Natural killer cell treated with Interleukin-12 subunit alpha and Interleukin-12 subunit beta and Interleukin-15 and Interleukin-18, amount 100 ng/mL, for 72 hours (primary cell): Measurements from ENCODE around the gene LCLAT1. TPM values are rescaled to one million over a fixed set of nuclear protein-coding genes. Genes with fewer than 3 reads are reported as not detected.
"Not testable (repeated sequence)": the region's sequence is repeated elsewhere in the genome, so short reads cannot be mapped to it uniquely, and the experiment has no call there.

ENCODE experiments used
- ATAC-seq, 2 donors: fragments of 150-1000 bp; cut with Tn5 transposase in 1 of 2; sonication (Bioruptor Pico), chemical (Tn5 transposase) in 1 of 2; 2 replicates each; pipeline ENCODE4 v1.10.0; 2021
- DNase-seq: peaks from one replicate; pipeline ENCODE4 v3.0.0; 2022; ENCODE audit warnings: low spot score
- H3K27ac Mint-ChIP-seq, 2 donors: 1 replicate in 1 of 2; 2 replicates in 1 of 2; pipeline ENCODE4 v1.8.0; 2022; ENCODE audit warnings: mixed read lengths in 2 of 2, mild to moderate bottlenecking in 1 of 2, moderate library complexity in 1 of 2
- H3K27me3 Mint-ChIP-seq, 2 donors: 1 replicate in 1 of 2; 2 replicates in 1 of 2; pipeline ENCODE4 v1.8.0; 2022; ENCODE audit warnings: mixed read lengths in 2 of 2
- H3K36me3 Mint-ChIP-seq: one replicate; pipeline ENCODE4 v1.8.0; 2022; ENCODE audit warnings: mixed read lengths
- H3K4me1 Mint-ChIP-seq, 2 donors: 1 replicate in 1 of 2; 2 replicates in 1 of 2; pipeline ENCODE4 v1.8.0; 2022; ENCODE audit warnings: low read depth in 2 of 2, mixed read lengths in 2 of 2, mild to moderate bottlenecking in 1 of 2
- H3K4me3 Mint-ChIP-seq: one replicate; pipeline ENCODE4 v1.8.0; 2022; ENCODE audit warnings: mixed read lengths
- H3K9me3 Mint-ChIP-seq: 2 replicates; pipeline ENCODE4 v1.8.0; 2022; ENCODE audit warnings: mixed read lengths
- total RNA-seq, 2 donors: library from RNA; stranded (reverse); gene quantifications; one replicate each; pipeline ENCODE4 v1.2.3, GENCODE V29; 2022

The LCLAT1 gene
- total RNA-seq, 2 donors from 2014 or later = 25.5 to 33.1 TPM

DNA sequence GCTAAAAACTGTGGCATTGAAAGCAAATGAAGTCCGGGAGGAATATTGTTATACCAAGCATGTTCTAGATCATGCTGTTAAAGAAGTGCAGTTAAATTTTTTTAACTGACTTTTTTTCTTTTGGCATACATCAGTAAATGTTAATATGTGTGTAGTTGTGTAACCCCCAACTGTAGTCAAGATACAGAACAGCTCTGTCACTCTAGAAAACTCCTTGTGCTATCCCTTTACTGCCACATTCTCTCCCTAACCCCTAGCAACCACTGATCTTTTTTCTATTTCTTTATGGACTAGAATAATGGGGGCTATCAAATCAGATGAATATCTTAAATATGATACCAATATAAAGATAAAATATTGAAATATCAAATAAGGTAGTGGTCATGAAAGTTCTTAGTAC, 46.4 kb downstream of the LCLAT1 start:
- peaks cover 19 to 30% of the 10 kb centered on the region in 2 donors for H3K4me1 Mint-ChIP-seq
- no peak overlapping the region for H3K27ac Mint-ChIP-seq
- ATAC-seq (no peak), DNase-seq (no peak)
- no peak overlapping the region for H3K4me3 Mint-ChIP-seq
- peaks cover 4% of the 10 kb centered on the region for H3K9me3 Mint-ChIP-seq
- H3K36me3 Mint-ChIP-seq = peaks cover 10% of the 10 kb centered on the region
- no peaks in the 10 kb centered on the region for H3K27me3 Mint-ChIP-seq

DNA sequence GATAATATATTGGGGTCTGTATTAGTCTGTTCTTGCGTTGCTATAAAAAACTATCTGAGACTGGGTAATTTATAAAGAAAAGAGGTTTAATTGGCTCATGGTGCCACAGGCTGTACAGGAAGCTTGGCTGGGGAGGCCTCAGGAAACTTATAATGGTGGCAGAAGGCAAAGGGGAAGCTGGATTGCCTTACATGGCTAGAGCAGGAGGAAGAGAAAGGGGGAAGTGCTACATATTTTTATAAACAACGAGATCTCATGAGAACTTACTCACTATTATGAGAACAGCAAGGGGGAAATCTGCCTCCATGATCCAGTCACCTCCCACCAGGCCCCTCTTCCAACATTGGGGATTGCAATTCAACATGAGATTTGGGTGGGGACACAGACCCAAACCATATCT, 48.9 kb downstream of the LCLAT1 start:
- DNase-seq, ATAC-seq, H3K4me3 Mint-ChIP-seq, H3K9me3 Mint-ChIP-seq, H3K27me3 Mint-ChIP-seq: not testable (repeated sequence)
- Mint-ChIP-seq H3K4me1 (peaks cover 12 to 19% of the 10 kb centered on the region in 2 donors), H3K27ac (peak overlapping the region in 1 of 2 donors; percentile 72), H3K36me3 (peaks cover 18% of the 10 kb centered on the region)

DNA sequence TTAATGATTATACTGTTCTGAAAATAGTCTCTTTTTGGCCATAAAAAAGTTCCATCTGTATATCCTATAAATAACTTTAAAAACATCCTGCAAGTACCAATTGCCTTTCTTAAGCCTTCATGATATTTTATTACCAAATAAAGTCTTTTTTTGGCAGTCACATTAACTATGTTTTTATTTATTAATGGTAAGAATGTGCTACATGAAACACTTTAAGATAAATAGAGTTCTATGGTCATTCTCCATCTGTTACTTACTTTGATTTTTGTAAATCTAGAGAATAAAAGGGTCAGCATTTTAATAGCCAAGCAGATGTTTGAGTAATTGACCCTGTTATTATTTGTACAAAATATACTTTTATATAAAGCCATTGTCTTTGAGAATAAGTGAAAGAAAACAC, 52.6 kb downstream of the LCLAT1 start:
- H3K9me3 Mint-ChIP-seq = peaks cover 10% of the 10 kb centered on the region
- H3K36me3 Mint-ChIP-seq = peaks cover 27% of the 10 kb centered on the region
- ATAC-seq (no peak), DNase-seq (no peak)
- H3K27ac Mint-ChIP-seq = no peak overlapping the region
- H3K27me3 Mint-ChIP-seq = no peaks in the 10 kb centered on the region
- H3K4me1 Mint-ChIP-seq = peaks cover 33 to 39% of the 10 kb centered on the region in 2 donors
- no peak overlapping the region for H3K4me3 Mint-ChIP-seq

DNA sequence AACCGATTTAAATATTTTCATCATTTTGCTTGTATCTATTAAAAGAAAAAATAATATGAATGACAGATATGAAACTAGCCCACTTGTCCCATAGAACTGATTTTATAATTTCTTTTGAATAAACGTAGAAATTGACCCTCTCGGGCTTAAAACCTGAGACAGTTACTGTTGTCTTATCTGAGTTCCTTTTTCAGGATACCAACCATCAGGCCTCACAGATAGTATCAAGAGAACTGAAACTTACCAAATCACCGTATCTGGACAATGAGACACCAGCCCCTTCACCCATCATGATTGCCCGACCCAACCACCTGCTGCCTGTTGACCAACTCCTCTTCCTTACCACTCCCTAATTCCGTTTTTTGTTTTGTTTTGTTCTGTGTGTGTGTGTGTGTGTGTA, 53.7 kb downstream of the LCLAT1 start:
- H3K36me3 Mint-ChIP-seq = peaks cover 24% of the 10 kb centered on the region
- H3K27me3 Mint-ChIP-seq = no peaks in the 10 kb centered on the region
- peaks cover 33 to 41% of the 10 kb centered on the region in 2 donors for H3K4me1 Mint-ChIP-seq
- H3K9me3 Mint-ChIP-seq = peaks cover 10% of the 10 kb centered on the region
- H3K4me3 Mint-ChIP-seq = no peak overlapping the region
- ATAC-seq (no peak), DNase-seq (no peak)
- H3K27ac Mint-ChIP-seq = no peak overlapping the region

DNA sequence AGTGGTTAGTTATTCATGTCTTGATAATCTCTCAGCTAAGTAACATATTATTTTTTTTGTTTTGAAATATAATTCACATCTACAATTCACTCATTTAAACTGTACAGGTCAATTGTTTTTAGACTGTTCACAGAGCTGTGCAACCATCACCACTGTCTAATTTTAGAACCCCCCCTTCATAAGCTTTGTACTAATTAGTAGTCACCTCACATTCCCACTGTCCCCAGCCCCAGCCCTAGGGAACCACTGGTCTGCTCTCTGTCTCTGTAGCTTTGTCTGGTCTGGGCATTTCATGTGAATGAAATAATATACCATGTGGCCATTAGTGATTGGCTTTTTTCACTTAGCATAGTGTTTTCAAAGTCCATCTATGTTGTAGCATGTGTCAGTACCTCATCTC, 55.3 kb downstream of the LCLAT1 start:
- peak overlapping the region; percentile 86 to 99 for H3K27ac Mint-ChIP-seq
- peaks cover 31 to 33% of the 10 kb centered on the region in 2 donors for H3K4me1 Mint-ChIP-seq
- peak overlapping the region; percentile 62 for H3K4me3 Mint-ChIP-seq
- peaks cover 23% of the 10 kb centered on the region for H3K36me3 Mint-ChIP-seq
- peaks cover 10% of the 10 kb centered on the region for H3K9me3 Mint-ChIP-seq
- no peaks in the 10 kb centered on the region for H3K27me3 Mint-ChIP-seq
- ATAC-seq (no peak), DNase-seq (no peak)

DNA sequence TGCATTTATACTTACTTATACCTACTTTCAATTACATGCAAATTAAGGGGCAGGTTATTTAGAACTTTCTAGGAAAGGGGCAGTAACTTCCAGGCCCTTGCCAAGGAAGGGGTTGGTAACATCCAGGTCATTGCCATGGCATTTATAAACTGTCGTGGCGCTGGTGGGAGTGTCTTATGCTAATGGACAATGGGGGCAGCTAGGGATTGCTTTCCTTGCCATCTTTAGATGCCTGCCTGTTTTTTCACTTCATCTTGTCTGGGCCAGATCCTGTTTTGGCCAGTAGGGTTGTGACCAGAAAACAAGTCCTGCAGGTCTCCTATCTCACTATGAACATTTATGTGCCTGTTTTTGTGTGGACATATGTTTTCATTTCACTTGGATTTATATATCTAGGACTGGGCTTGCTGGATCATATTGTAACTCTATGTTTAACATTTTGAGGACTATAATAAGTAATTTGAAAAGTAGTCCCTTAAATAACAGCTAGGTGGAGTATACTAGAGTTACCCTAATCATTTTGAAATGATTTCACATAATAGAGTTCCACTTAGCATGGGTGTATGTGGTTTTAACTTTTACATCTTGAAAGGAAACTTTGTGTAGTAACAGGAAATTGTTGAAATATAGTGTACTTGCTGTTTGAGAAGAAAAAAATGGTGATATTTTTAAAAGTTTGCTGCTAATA, 56.1 kb downstream of the LCLAT1 start:
- Mint-ChIP-seq H3K36me3 (peaks cover 25% of the 10 kb centered on the region), H3K27me3 (no peaks in the 10 kb centered on the region), H3K4me3 (peak overlapping the region; percentile 62), H3K4me1 (peaks cover 34 to 39% of the 10 kb centered on the region in 2 donors), H3K9me3 (peaks cover 10% of the 10 kb centered on the region), H3K27ac (peak overlapping the region; percentile 86 to 99)
- peak; percentile 86 to 92 for ATAC-seq
- DNase-seq = no peak

DNA sequence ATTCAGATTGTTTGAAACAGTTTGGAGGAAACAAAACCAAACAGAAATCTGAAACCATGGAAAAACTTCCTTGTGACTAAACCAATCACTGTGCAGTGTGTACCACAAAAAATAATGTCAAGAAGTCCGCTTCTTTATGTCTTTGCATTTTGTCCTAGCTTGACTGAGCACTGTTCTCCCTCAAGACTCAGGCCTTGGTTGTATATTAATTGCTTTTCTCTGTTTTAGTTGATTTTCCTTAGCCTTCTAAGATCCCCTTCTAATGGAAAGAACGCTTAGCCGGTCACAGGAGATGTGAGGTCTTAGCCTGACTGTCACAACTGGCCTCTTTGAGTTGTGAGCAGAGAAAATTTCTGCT, 56.6 kb downstream of the LCLAT1 start:
- Mint-ChIP-seq H3K27ac (peak overlapping the region; percentile 86 to 99), H3K4me1 (peaks cover 38 to 41% of the 10 kb centered on the region in 2 donors), H3K27me3 (no peaks in the 10 kb centered on the region), H3K36me3 (peaks cover 27% of the 10 kb centered on the region), H3K9me3 (peaks cover 13% of the 10 kb centered on the region), H3K4me3 (peak overlapping the region; percentile 62)
- ATAC-seq = peak; percentile 52 to 79
- no peak for DNase-seq

DNA sequence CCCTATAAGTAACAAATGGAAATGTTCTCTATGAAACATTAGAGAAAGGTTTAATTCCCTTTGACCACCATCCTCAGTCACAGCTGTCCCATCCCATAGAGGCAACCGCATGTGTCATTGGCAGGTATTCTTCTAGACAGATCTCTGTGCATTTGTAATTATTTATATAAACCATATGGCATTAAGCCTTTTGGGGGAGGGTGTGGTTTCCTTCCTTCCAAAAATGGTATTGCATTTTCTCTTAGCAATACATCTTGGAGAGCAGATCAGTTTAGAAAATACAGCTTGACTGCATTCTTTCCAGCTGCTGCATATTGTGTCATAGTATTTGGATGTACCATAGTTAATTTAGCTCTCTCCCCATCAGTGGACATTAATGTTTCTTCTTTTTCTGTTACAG, 57.7 kb downstream of the LCLAT1 start:
- no peak for ATAC-seq
- DNase-seq = no peak
- no peaks in the 10 kb centered on the region for H3K27me3 Mint-ChIP-seq
- peaks cover 29% of the 10 kb centered on the region for H3K36me3 Mint-ChIP-seq
- peaks cover 43 to 47% of the 10 kb centered on the region in 2 donors for H3K4me1 Mint-ChIP-seq
- H3K27ac Mint-ChIP-seq = peak overlapping the region; percentile 86 to 99
- peaks cover 13% of the 10 kb centered on the region for H3K9me3 Mint-ChIP-seq
- peak overlapping the region; percentile 8 for H3K4me3 Mint-ChIP-seq

DNA sequence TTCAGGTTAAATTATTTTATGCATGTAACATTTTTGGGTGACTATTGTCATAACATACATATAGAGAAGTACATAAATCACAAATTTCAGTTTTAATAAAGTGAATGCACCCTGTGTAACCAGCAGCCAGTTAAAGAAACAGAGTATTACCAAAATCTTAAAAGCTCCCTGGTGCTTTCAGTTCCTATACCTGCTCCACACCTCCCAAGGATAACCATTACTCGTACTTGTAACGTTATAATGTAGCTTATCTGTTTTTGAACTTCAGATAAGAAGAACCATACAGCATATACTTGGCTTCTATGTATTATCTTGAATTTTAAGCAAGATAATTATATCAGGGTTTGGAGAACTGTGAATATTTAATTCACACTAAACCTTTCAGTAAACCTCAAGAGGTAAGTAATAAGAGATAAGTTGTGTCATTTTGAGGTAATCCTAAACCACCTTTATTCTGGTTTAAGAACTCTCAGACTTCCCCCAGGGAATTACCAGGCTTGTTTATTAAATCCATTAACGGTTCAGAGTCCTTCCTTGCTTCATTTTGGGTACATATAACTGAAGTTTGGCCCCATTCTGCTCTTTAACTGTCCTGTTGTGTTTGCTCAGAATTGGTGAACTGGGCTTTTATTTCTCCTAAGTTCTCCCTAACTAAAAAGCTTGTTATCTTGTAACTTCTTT, 58.6 kb downstream of the LCLAT1 start:
- H3K4me3 Mint-ChIP-seq = no peak overlapping the region
- peaks cover 13% of the 10 kb centered on the region for H3K9me3 Mint-ChIP-seq

DNA sequence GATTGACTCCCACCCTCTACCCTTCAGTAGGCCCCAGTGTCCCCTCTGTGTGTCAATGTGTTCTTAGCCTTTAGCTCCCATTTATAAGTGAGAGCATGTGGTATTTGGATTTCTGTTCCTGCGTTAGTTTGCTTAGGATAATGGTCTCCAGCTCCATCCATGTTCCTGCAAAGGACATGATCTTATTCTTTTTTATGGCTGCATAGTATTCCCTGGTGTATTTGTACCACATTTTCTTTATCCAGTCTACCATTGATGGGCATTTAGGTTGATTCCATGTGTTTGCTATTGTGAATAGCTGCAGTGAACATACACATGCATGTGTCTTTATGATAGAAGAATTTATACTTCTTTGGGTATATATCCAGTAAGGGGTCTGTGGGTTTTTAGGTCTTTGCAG, 60.4 kb downstream of the LCLAT1 start:
- not testable (repeated sequence) for ATAC-seq, H3K27me3 Mint-ChIP-seq, DNase-seq, H3K4me3 Mint-ChIP-seq
- Mint-ChIP-seq H3K9me3 (peaks cover 13% of the 10 kb centered on the region), H3K36me3 (peaks cover 19% of the 10 kb centered on the region), H3K4me1 (peaks cover 44 to 51% of the 10 kb centered on the region in 2 donors), H3K27ac (peak overlapping the region in 1 of 2 donors; percentile 8)

More for the DNA sequence above, 58.6 kb downstream of the LCLAT1 start:
- H3K27me3 Mint-ChIP-seq = no peaks in the 10 kb centered on the region
- ATAC-seq (no peak), DNase-seq (no peak)
- H3K27ac Mint-ChIP-seq = peak overlapping the region; percentile 86 to 99
- H3K36me3 Mint-ChIP-seq = peaks cover 28% of the 10 kb centered on the region
- H3K4me1 Mint-ChIP-seq = peaks cover 47 to 55% of the 10 kb centered on the region in 2 donors

DNA sequence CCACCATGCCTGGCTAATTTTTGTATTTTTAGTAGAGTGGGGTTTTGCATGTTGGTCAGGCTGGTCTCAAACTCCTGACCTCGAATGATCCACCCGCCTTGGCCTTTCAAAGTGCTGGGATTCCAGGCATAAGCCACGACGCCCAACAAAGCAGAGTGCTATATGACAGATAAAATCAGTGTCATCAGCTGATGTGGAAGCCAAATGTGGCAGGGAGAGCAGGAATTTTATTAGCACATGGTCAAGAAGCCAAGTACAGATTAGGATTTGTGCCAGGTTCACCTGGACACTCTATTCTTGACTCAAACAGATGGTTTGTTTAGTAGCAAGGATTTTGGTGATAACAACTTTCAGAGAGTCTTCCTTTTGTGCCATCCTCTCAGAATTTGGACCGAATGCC, 62.7 kb downstream of the LCLAT1 start:
- H3K27ac Mint-ChIP-seq = peak overlapping the region in 1 of 2 donors; percentile 49
- H3K4me1 Mint-ChIP-seq = peaks cover 33 to 37% of the 10 kb centered on the region in 2 donors
- ATAC-seq = no peak

DNA sequence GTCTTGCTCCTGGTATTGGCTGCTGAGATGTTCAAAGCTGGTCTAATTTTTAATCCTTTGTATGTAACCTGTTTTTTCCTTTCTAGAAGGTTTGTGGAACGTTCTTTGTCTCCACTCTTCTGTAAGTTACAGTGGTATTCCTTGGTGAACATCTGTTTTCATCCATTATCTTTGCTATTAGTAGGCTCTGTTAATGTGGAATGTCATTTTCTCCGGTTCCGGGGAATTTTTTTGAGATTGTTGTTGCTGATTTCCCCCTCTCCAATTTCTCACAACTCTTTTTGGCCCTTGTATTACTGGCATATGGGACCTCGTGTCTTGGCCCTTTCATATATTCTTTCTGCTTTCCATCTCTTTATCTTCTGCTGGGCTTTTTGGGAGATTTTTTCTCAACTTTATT, 63.4 kb downstream of the LCLAT1 start:
- Mint-ChIP-seq H3K36me3 (peaks cover 17% of the 10 kb centered on the region), H3K4me1 (peaks cover 34 to 37% of the 10 kb centered on the region in 2 donors), H3K9me3 (peaks cover 10% of the 10 kb centered on the region), H3K27ac (peak overlapping the region in 1 of 2 donors; percentile 2), H3K27me3 (no peaks in the 10 kb centered on the region), H3K4me3 (no peak overlapping the region)
- ATAC-seq = no peak
- no peak for DNase-seq

More for the DNA sequence above, 62.7 kb downstream of the LCLAT1 start:
- Mint-ChIP-seq H3K9me3 (peaks cover 10% of the 10 kb centered on the region), H3K36me3 (peaks cover 17% of the 10 kb centered on the region), H3K4me3 (no peak overlapping the region), H3K27me3 (no peaks in the 10 kb centered on the region)
- DNase-seq = no peak

DNA sequence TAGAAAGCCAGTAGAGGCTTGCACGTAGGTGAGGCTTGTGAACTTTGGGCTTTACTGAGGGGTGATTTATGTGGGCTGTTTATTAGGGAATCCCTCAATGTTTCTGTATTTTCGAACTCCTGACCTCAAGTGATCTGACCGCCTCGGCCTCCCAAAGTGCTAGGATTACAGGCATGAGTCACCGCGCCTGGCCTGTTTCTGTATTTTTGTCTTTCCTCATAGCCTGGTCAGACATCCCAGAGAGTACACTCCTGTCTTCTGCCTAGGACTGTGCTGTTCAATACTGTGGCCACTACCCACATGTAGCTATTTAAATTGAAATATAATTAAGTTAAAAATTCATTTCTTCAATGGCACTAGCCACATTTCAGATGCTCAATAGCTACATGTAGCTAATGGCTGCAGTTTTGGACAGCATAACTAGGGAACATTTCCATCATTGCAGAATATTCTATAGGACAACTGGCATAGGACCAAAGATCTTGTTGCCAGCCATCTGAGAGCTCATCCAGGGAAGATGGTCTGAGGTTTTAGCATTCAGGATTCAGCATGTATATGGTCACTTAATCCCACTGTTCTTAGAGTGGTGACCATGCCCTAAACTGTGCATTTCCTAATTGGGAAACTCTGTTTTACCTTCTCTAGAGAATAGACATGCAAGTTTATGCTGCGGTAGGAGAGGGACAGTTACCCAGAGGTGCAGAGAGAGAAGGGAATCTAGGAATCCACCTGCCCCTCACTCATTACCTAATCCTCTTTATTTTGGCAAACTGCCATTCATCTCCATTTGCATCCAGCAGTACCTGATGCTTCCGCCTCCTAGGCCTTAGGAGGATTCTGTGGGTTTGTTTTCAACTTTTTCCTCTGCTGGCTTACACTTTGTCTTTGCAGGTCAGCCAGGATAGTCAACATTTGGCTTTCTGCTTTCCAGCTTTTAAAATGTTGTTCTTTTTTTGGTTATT, 64.4 kb downstream of the LCLAT1 start:
- no peak overlapping the region for H3K4me3 Mint-ChIP-seq
- no peak for ATAC-seq
- peak overlapping the region in 1 of 2 donors; percentile 2 for H3K27ac Mint-ChIP-seq
- DNase-seq = no peak
- H3K9me3 Mint-ChIP-seq = peaks cover 10% of the 10 kb centered on the region
- no peaks in the 10 kb centered on the region for H3K27me3 Mint-ChIP-seq
- H3K36me3 Mint-ChIP-seq = peaks cover 17% of the 10 kb centered on the region
- peaks cover 34 to 37% of the 10 kb centered on the region in 2 donors for H3K4me1 Mint-ChIP-seq
